NCI-H524 (cell line): ENCODE results near the gene RASL10A.

Experiments used
- DNase-seq, 2 experiments: peaks; one replicate each; lab custom pipeline; 2025; lab: John Stamatoyannopoulos, UW

The RASL10A gene

GRCh38 chr22:29323641-29324040 lies 8.1 kb upstream of the RASL10A start:
- DNase-seq = no peak

- peak in 1 of 2 experiments; percentile 27 for DNase-seq
Measured at GRCh38 chr22:29320546-29320945, 5.0 kb upstream of the RASL10A start.

DNA sequence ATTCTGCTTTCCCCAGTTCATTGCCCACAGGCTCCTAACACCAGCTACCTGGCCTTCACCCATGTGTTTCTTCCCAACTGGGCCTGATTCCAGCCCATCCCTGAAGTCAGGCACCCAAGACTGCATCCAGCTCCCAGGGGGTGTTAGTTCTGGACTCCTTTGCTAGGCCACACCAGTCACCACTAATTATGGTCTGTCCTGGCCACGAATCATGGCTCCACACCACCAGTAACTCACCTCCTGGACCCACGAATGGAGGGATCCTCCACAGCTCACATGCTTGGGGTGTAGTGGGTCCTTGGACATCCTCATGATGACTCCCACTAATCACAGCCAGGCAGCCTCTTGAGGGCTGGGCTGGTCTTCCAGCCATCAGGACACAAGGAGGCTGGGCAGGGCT lies 3.6 kb upstream of the RASL10A start:
- no peak for DNase-seq

- DNase-seq = no peak
Measured at GRCh38 chr22:29317827-29318454, 2.4 kb upstream of the RASL10A start.

- no peak for DNase-seq
Measured at GRCh38 chr22:29316141-29316828, 788 bp upstream of the RASL10A start.

GRCh38 chr22:29314537-29315285 lies 786 bp downstream of the RASL10A start:
- DNase-seq = peak in 1 of 2 experiments; percentile 34

- peak in 1 of 2 experiments; percentile 46 for DNase-seq
Measured at GRCh38 chr22:29313576-29314466, 1.7 kb downstream of the RASL10A start.

- peak; percentile 29 to 67 for DNase-seq
Measured at GRCh38 chr22:29313126-29313575, 2.3 kb downstream of the RASL10A start.

DNA sequence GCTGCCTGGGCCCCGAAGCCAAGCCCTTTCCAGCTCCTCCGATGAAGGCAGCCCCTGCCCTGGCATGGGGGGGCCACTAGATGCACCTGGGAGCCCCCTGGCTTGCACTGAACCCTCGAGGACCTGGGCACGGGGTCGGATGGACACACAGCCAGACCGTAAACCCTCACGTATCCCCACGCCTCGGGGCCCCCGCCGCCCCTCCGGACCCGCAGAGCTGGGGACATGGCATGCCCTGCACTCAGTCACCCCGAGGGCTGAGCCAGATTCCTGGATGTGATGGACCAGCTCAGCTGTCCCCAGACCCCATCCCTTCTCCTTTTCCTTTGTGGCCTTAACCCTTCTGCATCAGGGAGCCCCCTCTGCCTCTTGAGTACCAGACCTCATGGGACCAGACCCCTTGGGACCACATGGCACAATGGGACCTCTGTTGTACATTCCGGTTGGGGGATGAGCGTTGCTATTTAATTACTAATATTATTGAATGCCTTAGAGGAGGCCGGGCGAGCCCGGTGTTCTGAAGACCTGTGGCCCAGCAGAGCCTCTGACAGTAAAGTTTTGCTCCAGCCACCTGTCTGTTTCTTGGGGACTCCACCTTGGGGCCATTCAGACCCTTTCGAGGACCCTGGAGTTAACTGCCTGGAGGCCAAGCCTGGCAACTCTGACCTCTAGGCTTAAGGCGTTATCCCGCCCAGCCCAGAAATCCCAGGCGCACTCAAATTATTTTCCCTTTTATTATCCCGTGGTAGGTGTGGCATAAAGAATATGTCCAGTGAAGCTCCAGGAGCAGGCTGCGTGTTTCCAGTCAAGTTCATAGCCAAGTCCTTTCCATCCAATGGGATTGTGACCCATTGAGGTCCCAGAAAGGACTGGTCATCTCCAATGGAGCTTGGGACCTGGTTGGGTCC lies 3.0 kb downstream of the RASL10A start:
- DNase-seq = no peak

- DNase-seq = peak in 1 of 2 experiments; percentile 40
Measured at GRCh38 chr22:29311464-29312217, 3.9 kb downstream of the RASL10A start.

DNA sequence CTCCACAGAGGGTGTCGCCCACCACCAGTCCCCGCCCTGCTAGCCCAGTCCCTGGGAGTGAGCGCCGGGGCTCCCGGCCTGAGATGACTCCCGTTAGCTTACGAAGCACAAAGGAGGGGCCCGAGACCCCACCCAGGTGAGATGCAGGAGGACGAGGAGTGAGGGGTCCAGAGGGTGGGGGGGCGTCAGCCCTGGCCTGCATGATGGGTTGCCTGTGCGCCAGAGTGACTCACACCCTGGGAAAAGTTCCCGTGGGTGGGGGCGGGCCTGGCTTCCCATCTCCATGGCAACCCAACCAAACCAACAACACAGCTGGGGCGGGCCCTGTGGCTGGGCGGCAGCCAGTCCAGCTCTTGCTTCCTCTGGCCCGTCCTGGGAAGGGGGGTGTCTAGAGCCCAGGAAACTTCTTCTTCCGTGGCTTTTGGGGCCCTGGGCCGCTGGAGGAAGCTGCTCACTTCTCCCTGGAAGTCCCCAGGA lies 4.6 kb downstream of the RASL10A start:
- DNase-seq = peak; percentile 26 to 67

GRCh38 chr22:29310065-29310862 lies 5.2 kb downstream of the RASL10A start:
- no peak for DNase-seq

DNA sequence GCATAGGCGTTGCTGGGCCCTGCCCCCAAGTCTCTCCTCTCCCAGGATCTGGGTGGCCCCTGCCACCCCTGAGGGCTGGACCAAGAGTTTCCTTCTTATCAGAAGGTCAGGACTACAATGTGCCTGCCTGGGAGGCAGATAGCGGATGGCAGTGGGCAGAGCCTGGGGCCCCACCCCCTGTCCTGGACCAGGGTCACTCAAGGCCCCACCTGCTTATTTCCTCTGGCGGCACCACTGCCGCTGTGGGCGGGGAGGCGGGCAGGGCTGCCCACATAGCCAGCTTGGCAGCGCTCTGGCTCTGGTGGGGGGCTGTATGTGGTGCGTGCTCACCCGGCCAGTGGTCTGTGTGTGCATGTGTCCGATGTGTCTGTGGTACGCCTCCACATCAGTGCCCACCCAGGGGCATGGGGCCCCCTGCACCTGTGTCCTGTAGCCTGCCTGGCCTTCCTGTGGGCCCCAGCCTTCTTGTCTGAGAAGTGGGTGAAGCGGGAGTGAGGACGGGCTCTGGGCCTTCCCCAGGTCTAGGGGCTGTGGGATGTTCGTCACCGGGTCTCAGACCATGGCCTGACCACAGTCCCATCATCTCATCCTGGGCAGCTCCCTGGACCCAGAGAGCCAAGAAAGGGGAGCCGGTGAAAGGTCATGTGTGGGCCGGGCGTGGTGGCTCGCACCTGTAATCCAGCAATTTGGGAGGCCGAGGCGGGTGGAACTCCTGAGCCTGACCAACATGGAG lies 6.0 kb downstream of the RASL10A start:
- no peak for DNase-seq

- no peak for DNase-seq
Measured at GRCh38 chr22:29308791-29309262, 6.7 kb downstream of the RASL10A start.

- no peak for DNase-seq
Measured at GRCh38 chr22:29308148-29308790, 7.2 kb downstream of the RASL10A start.

DNA sequence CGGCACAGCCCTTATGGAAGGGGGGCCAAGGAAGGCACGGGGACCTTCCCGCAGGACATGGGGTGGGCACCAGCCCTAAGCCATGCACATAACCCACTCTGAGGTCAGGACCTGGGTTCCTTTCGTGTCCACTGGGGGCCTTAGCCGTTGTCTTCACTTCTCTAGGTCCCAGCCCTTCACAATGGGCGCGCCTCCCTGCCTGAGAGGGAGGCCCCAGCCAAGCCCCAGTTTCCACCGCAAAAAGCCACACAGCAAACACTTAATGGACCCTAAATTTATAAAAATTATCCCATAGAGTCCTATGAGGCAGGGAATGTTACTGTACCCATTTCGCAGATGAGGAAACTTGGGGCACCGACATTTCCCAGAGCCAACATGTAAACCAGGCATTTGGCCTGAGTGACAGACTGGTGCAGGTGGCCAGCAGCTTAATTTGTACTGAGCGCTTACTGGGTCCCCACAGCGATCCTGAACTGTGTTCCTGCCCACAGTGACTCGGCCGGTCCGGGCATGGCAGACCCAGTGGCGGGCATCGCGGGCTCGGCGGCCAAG lies 7.8 kb downstream of the RASL10A start:
- DNase-seq = no peak

DNA sequence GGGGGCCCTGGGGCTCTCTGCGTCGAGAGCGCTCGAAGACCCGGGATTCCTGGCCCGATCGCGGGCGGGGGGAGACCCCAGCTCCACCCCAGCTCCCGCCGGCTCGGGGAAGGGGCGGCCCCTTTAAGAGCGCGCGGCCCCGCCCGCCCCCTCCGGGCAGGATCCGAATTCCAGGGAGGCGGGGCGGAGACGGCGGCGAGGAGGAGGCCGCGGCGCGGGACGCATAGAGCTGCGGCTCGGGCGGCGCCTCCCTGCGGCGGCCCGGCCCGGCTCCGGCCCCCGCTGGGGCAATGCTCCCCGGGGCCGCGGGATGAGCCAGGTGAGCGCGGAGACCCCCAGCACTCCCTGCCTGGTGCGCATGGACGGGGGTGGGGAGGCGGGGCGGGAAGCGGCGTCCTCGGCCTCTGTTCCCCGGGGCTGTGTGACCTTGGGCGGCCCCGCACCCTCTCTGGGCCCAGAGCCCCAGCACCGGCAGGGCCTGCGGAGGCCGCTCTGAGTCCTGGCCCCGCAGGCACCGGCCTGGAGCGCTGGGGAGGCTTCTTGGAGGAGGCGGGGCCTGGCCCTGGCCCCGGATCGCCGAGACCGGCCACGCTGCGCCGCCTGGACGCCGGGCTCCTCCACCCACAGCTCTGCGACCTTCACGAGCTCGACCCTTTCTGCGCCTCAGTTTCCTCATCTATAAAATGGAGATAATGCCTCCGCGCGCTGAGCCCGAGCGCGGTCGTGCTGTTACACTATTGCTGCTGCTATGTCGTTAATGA lies 8.5 kb downstream of the RASL10A start:
- peak; percentile 41 to 66 for DNase-seq
